H54 (cell line): ENCODE measurements around the gene PRR19.

Experiments
- DNase-seq: peaks from one replicate; pipeline ENCODE4 v3.0.0; 2011; ENCODE audit warnings: low spot score, mixed read lengths; ENCODE audit not compliant: insufficient read length
- FAIRE-seq: peaks from 3 replicates; lab custom pipeline; 2011; peaks lifted over from hg19 to GRCh38; lab: Jason Lieb, UNC
- POLR2A ChIP-seq: IDR thresholded peaks from 2 replicates; pipeline ENCODE4 v1.6.1; 2011; ENCODE audit warnings: low read depth, mild to moderate bottlenecking, low read length

Gene PRR19

GRCh38 chr19:42343344-42344110, 41.6 kb downstream of the PRR19 start:
- DNase-seq (no peak), FAIRE-seq (no peak)
- no peak for TF ChIP-seq POLR2A

- DNase-seq (no peak), FAIRE-seq (no peak)
- no peak for TF ChIP-seq POLR2A
Observed at GRCh38 chr19:42344336-42344893, 42.5 kb downstream of the PRR19 start.

GRCh38 chr19:42345191-42345812, 43.4 kb downstream of the PRR19 start:
- TF ChIP-seq POLR2A, result no peak
- DNase-seq (no peak), FAIRE-seq (no peak)

GRCh38 chr19:42348211-42348610, 46.3 kb downstream of the PRR19 start:
- no peak for FAIRE-seq
- DNase-seq, result no peak
- no peak for TF ChIP-seq POLR2A

GRCh38 chr19:42349378-42350107, 47.6 kb downstream of the PRR19 start:
- FAIRE-seq, result no peak

GRCh38 chr19:42350417-42350816, 48.5 kb downstream of the PRR19 start:
- no peak for TF ChIP-seq POLR2A
- DNase-seq (no peak), FAIRE-seq (no peak)

More at GRCh38 chr19:42349378-42350107, 47.6 kb downstream of the PRR19 start:
- TF ChIP-seq POLR2A, result no peak
- DNase-seq, result no peak

- FAIRE-seq, result no peak
- TF ChIP-seq POLR2A, result no peak
Observed at GRCh38 chr19:42351079-42351735, 49.3 kb downstream of the PRR19 start.

GRCh38 chr19:42352301-42353259, 50.6 kb downstream of the PRR19 start:
- FAIRE-seq, result no peak
- TF ChIP-seq POLR2A, result no peak
- no peak for DNase-seq

More at GRCh38 chr19:42351079-42351735, 49.3 kb downstream of the PRR19 start:
- no peak for DNase-seq

GRCh38 chr19:42353341-42354015, 51.5 kb downstream of the PRR19 start:
- TF ChIP-seq POLR2A, result no peak
- no peak for DNase-seq
- FAIRE-seq, result no peak

GRCh38 chr19:42355896-42356295, 54.0 kb downstream of the PRR19 start:
- no peak for FAIRE-seq
- no peak for DNase-seq
- TF ChIP-seq POLR2A, result no peak

- TF ChIP-seq POLR2A, result no peak
- no peak for DNase-seq
- no peak for FAIRE-seq
Observed at GRCh38 chr19:42356686-42357085, 54.8 kb downstream of the PRR19 start.

- FAIRE-seq (no peak), DNase-seq (no peak)
- TF ChIP-seq POLR2A, result no peak
Observed at GRCh38 chr19:42357290-42357689, 55.4 kb downstream of the PRR19 start.
